Aorta (tissue), 5 donors: ENCODE results near the gene PPP1R12B. TPM values are rescaled to one million over a fixed set of nuclear protein-coding genes. Genes with fewer than 3 reads are reported as not detected.
"Not testable (repeated sequence)": the region's sequence is repeated elsewhere in the genome, so short reads cannot be mapped to it uniquely, and the experiment has no call there.

Source experiments
- ATAC-seq: fragments of 200-7000 bp; cut with Tn5 transposase; one replicate; pipeline ENCODE4 v1.9.1; 2022; ENCODE audit warnings: moderate library complexity; ENCODE audit not compliant: low FRiP score
- DNase-seq, 2 donors: peaks; one replicate each; pipeline ENCODE4 v3.0.0-alpha.2; 2020
- H3K27ac ChIP-seq, 2 donors: one replicate each; pipeline ENCODE4 v1.5.1; 2013; ENCODE audit warnings: low read length in 2 of 2, mild to moderate bottlenecking in 2 of 2, moderate library complexity in 2 of 2, control low read depth in 1 of 2, inconsistent platforms in 1 of 2, low read depth in 1 of 2
- H3K27me3 ChIP-seq, 2 donors: one replicate each; pipeline ENCODE4 v1.6.1; 2013; ENCODE audit warnings: control low read depth in 1 of 2, low read length in 1 of 2, mild to moderate bottlenecking in 1 of 2, moderate library complexity in 1 of 2; ENCODE audit not compliant: insufficient read depth in 2 of 2, control insufficient read depth in 1 of 2
- H3K36me3 ChIP-seq, 2 donors: one replicate each; pipeline ENCODE4 v1.6.1; 2013; ENCODE audit warnings: control low read depth in 1 of 2, low read length in 1 of 2, mild to moderate bottlenecking in 1 of 2; ENCODE audit not compliant: insufficient read depth in 2 of 2, control insufficient read depth in 1 of 2
- H3K4me1 ChIP-seq, 2 donors: one replicate each; pipeline ENCODE4 v1.6.1; 2013; ENCODE audit warnings: low read length in 2 of 2, control low read depth in 1 of 2, mild to moderate bottlenecking in 1 of 2, moderate library complexity in 1 of 2; ENCODE audit not compliant: insufficient read depth in 2 of 2, control insufficient read depth in 1 of 2
- H3K4me3 ChIP-seq, 2 donors: one replicate each; pipeline ENCODE4 v1.5.1; 2013; ENCODE audit warnings: low read length in 2 of 2, control low read depth in 1 of 2, mild to moderate bottlenecking in 1 of 2
- H3K9me3 ChIP-seq: one replicate; pipeline ENCODE4 v1.6.1; 2013; ENCODE audit warnings: mild to moderate bottlenecking, low read length; ENCODE audit not compliant: control insufficient read depth
- WGBS, 2 donors: extraction: QIAGEN DNeasy Blood & Tissue Kit; methylation state at CpG; one replicate each; pipeline ENCODE4 v1.1.7; 2013; 5-methylcytosine and 5-hydroxymethylcytosine counted together
- intact Hi-C, 2 donors: fragments of 100-400 bp; cut with DNase I; formaldehyde crosslinking; loops; one replicate each; pipeline versions ENCODE4 v1.14.2 to v1.15.0; 2022
- polyA plus RNA-seq, 2 donors: library from polyadenylated mRNA; stranded (reverse); fragments of 200-250 nt; gene quantifications; one replicate each; pipeline ENCODE4 v1.2.3, GENCODE V29; 2013
- total RNA-seq, 2 donors: library from RNA; stranded (reverse); fragmentation: NEBNext Ultra II Directional; extraction: Animal tissue kit (Norgen Biotek cat#: 25700); gene quantifications; one replicate each; pipeline ENCODE4 v1.2.1, GENCODE V29; 2021
- donor health status: healthy with polysubstance abuse.
- donor health status: Bipolar disorder and iron deficiency.
- donor health status: DM: no; HTN: no; CAD: no.
- donor health status: DM: no; HTN: no; CAD: no.
- donor health status: DM: yes; HTN: yes; CAD: no.

Gene PPP1R12B
- total and polyA plus RNA-seq, 4 donors = 102 to 1,102 (median 396) TPM

- ATAC-seq = no peak
- no peaks in the 10 kb centered on the region for H3K9me3 ChIP-seq
- DNase-seq = no peak
- H3K4me1 ChIP-seq = peaks cover 8 to 12% of the 10 kb centered on the region in 2 donors
- intact Hi-C loops = loop anchor here in 1 of 2 donors (10.0 kb wide), 1 partner anchor 46 kb away; no protein-coding TSS in a partner anchor
- WGBS, 2 donors = 31 to 32% methylated on average over 6 of the region's 6 CpGs
- peaks cover 19 to 21% of the 10 kb centered on the region in 2 donors for H3K36me3 ChIP-seq
- H3K27me3 ChIP-seq = no peaks in the 10 kb centered on the region
- peak overlapping the region; percentile 57 to 87 for H3K27ac ChIP-seq
- no peak overlapping the region for H3K4me3 ChIP-seq
These were observed 230.1 kb downstream of the PPP1R12B start for GRCh38 chr1:202578565-202578964.

DNA sequence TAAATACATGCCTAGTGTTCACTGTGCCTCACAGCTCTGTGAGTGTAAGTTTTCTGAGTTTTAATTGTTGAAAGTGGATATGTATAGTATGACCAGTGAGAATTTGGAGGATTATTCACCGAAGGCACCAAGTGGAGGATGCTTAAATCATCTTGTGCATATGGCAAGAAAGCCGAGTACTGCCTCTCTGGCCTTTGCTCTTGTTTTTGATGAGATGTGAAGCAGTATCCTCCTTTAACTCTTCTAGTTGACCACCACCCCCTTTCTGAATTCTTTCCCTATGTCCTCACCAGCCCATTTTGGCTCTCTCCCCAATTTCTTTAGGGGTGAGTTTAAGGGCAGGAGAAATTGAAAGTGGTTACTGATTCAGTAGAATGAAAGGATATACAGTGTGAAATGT lies 231.3 kb downstream of the PPP1R12B start:
- peak overlapping the region; percentile 65 to 67 for H3K27ac ChIP-seq
- intact Hi-C loops = loop anchor here in 1 of 2 donors (10.0 kb wide), 1 partner anchor 45 kb away; no protein-coding TSS in a partner anchor
- 35 to 40% methylated on average over 2 of the region's 2 CpGs for WGBS, 2 donors
- DNase-seq (no peak), ATAC-seq (no peak)
- peaks cover 8 to 12% of the 10 kb centered on the region in 2 donors for H3K4me1 ChIP-seq
- H3K27me3 ChIP-seq = no peaks in the 10 kb centered on the region
- H3K36me3 ChIP-seq = peaks cover 12 to 17% of the 10 kb centered on the region in 2 donors
- no peak overlapping the region for H3K4me3 ChIP-seq
- no peaks in the 10 kb centered on the region for H3K9me3 ChIP-seq

GRCh38 chr1:202580619-202581018 lies 232.1 kb downstream of the PPP1R12B start:
- intact Hi-C loops = no loop called here
- Histone ChIP-seq H3K36me3 (peaks cover 12 to 15% of the 10 kb centered on the region in 2 donors), H3K27me3 (no peaks in the 10 kb centered on the region), H3K4me3 (no peak overlapping the region), H3K27ac (peak overlapping the region; percentile 0 to 61), H3K9me3 (no peaks in the 10 kb centered on the region), H3K4me1 (peaks cover 8 to 12% of the 10 kb centered on the region in 2 donors)
- whole genome bisulfite sequencing, 2 donors = 29 to 32% methylated on average over 1 of the region's 1 CpG
- ATAC-seq (no peak), DNase-seq (no peak)

GRCh38 chr1:202582350-202582749 lies 233.9 kb downstream of the PPP1R12B start:
- H3K4me3 ChIP-seq, H3K27me3 ChIP-seq, H3K27ac ChIP-seq, DNase-seq, H3K9me3 ChIP-seq, ATAC-seq, intact Hi-C loops: not testable (repeated sequence)
- WGBS, 2 donors = 92 to 93% methylated on average over 5 of the region's 5 CpGs
- Histone ChIP-seq H3K36me3 (peaks cover 12 to 14% of the 10 kb centered on the region in 2 donors), H3K4me1 (peaks cover 12 to 16% of the 10 kb centered on the region in 2 donors)

GRCh38 chr1:202584707-202585589 lies 236.4 kb downstream of the PPP1R12B start:
- no peak for DNase-seq
- no peaks in the 10 kb centered on the region for H3K27me3 ChIP-seq
- WGBS, 2 donors = 84 to 86% methylated on average over 8 of the region's 8 CpGs
- H3K4me3 ChIP-seq = no peak overlapping the region
- H3K4me1 ChIP-seq = peaks cover 7 to 11% of the 10 kb centered on the region in 2 donors
- intact Hi-C loops = loop anchor here (5.0 kb wide), 2 partner anchors 43 to 78 kb away; no protein-coding TSS in a partner anchor
- H3K27ac ChIP-seq = peak overlapping the region in 1 of 2 donors; percentile 34
- H3K36me3 ChIP-seq = peaks cover 12 to 14% of the 10 kb centered on the region in 2 donors
- ATAC-seq = no peak
- H3K9me3 ChIP-seq = no peaks in the 10 kb centered on the region

DNA sequence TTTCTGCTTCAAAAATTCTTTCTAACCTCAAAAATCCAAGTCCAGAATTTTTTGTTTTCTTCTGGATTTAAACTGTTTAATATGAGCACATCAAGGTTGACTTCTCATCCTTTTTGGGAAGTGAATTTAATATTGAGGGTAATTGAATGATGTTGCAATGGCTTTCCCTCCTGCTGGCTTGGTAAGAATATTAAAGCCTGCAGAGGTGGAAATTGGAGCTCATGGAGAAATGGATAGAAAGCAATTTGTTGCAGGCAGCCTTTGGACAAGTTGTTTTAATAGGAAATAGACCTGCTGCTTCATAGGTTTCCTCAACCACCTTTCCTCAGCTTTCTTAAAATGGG lies 237.1 kb downstream of the PPP1R12B start:
- H3K27ac ChIP-seq = peak overlapping the region in 1 of 2 donors; percentile 30
- H3K4me3 ChIP-seq = no peak overlapping the region
- peaks cover 11 to 12% of the 10 kb centered on the region in 2 donors for H3K36me3 ChIP-seq
- intact Hi-C loops = loop anchor here (5.0 kb wide), 2 partner anchors 43 to 78 kb away; no protein-coding TSS in a partner anchor
- no peaks in the 10 kb centered on the region for H3K27me3 ChIP-seq
- H3K4me1 ChIP-seq = peaks cover 7 to 11% of the 10 kb centered on the region in 2 donors
- DNase-seq = no peak
- H3K9me3 ChIP-seq = no peaks in the 10 kb centered on the region
- ATAC-seq = no peak

DNA sequence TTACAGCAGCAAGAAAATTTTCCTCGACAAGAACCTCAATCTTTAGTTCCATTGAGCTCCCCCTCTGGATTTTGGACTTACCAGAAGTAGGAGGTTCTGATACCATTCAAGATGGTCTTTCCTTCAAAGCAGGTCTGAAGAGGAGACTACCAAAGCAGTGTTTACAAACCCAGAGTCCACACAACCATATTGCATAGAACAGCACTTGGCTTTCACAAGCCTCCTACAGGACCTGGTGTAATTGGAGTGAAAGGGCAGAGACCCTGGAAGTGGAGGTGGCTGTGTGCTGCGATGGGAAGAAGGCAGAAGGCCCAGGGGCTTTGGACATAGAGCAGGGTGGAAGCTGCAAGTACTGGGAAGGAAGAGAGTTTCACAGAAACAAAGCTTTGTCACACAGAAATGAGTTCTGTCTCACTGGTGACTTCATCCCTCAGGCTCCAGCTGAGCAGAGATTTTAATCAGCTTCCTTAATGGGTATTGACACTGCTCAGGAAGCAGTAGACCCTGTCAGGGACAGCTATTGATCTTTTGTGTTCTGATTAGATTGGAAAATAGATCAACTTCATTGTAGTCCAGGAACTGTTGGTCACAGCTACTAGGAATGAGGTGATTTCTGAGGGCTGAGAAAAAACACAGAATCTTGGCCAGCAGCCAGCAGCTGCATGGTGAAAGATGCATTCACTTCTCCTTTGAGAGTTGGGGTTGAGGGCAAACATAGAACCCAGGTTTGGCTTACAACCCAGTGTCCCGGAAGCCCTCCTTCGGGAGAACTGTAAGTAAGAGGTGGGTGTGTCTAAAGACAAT lies 237.7 kb downstream of the PPP1R12B start:
- DNase-seq = peak in 1 of 2 donors; percentile 67
- 23 to 29% methylated on average over 4 of the region's 4 CpGs for WGBS, 2 donors
- peak overlapping the region; percentile 30 to 64 for H3K27ac ChIP-seq
- no peaks in the 10 kb centered on the region for H3K9me3 ChIP-seq
- H3K36me3 ChIP-seq = peaks cover 6 to 12% of the 10 kb centered on the region in 2 donors
- H3K4me1 ChIP-seq = peaks cover 7 to 10% of the 10 kb centered on the region in 2 donors
- H3K27me3 ChIP-seq = no peaks in the 10 kb centered on the region
- H3K4me3 ChIP-seq = no peak overlapping the region
- ATAC-seq = no peak
- intact Hi-C loops = loop anchor here (5.0 kb wide), 2 partner anchors 44 to 79 kb away; no protein-coding TSS in a partner anchor

DNA sequence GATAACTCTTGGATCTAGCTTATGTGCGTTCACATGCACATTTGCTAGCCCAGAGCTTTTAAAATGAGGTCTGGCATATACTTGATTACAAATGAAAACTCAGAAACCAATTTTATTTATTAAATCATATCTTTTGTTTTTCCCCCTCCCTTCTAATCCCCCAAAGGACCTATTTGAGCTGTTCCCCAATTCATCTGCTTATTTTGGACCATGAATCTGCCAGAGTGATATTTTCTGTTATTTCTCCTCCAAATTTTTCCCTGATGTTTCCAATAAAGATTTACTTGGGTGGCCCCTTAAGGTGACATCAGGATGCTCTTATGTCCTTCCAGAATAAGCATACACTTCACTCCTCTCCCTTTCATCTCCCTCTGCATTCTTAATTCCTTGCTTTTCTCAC lies 238.4 kb downstream of the PPP1R12B start:
- H3K4me1 ChIP-seq = peaks cover 7 to 10% of the 10 kb centered on the region in 2 donors
- ATAC-seq = no peak
- H3K4me3 ChIP-seq = no peak overlapping the region
- intact Hi-C loops = loop anchor here (5.0 kb wide), 2 partner anchors 45 to 80 kb away; no protein-coding TSS in a partner anchor
- 54 to 69% methylated on average over 1 of the region's 1 CpG for WGBS, 2 donors
- no peaks in the 10 kb centered on the region for H3K27me3 ChIP-seq
- no peak for DNase-seq
- H3K27ac ChIP-seq = peak overlapping the region; percentile 64 to 65
- peaks cover 3 to 6% of the 10 kb centered on the region in 2 donors for H3K36me3 ChIP-seq
- no peaks in the 10 kb centered on the region for H3K9me3 ChIP-seq
